ENCODE data around the gene SCTR.

The SCTR gene

GRCh38 chr2:119431976-119432850, 92.1 kb downstream of the SCTR start:
- no peak for DNase-seq (ENCODE audit: extremely low read depth in 1 of 2, low read depth in 1 of 2)

- no peak for DNase-seq (ENCODE audit: extremely low read depth in 1 of 2, low read depth in 1 of 2)
Observed at GRCh38 chr2:119431155-119431975, 92.9 kb downstream of the SCTR start, which contains the start of gene TMEM37. Gene TMEM37, plus strand, starts transcription at chr2:119431854. Its CDS starts 50 bp downstream, at chr2:119431904.

- DNase-seq (ENCODE audit: extremely low read depth in 1 of 2, low read depth in 1 of 2) = no peak
Observed at GRCh38 chr2:119430023-119430498, 94.2 kb downstream of the SCTR start.

- no peak for DNase-seq (ENCODE audit: extremely low read depth in 1 of 2, low read depth in 1 of 2)
Observed at GRCh38 chr2:119429225-119429981, 94.9 kb downstream of the SCTR start.

GRCh38 chr2:119428488-119429224, 95.6 kb downstream of the SCTR start:
- no peak for DNase-seq (ENCODE audit: extremely low read depth in 1 of 2, low read depth in 1 of 2)

- no peak for DNase-seq (ENCODE audit: extremely low read depth in 1 of 2, low read depth in 1 of 2)
Observed at GRCh38 chr2:119427756-119428155, 96.5 kb downstream of the SCTR start.

GRCh38 chr2:119426801-119427395, 97.4 kb downstream of the SCTR start:
- DNase-seq (ENCODE audit: extremely low read depth in 1 of 2, low read depth in 1 of 2) = no peak

GRCh38 chr2:119426396-119426675, 97.9 kb downstream of the SCTR start:
- no peak for DNase-seq (ENCODE audit: extremely low read depth in 1 of 2, low read depth in 1 of 2)

- no peak for DNase-seq (ENCODE audit: extremely low read depth in 1 of 2, low read depth in 1 of 2)
Observed at GRCh38 chr2:119425620-119426395, 98.5 kb downstream of the SCTR start.

- DNase-seq (ENCODE audit: extremely low read depth in 1 of 2, low read depth in 1 of 2) = no peak
Observed at GRCh38 chr2:119425119-119425405, 99.2 kb downstream of the SCTR start.

GRCh38 chr2:119424284-119425118, 99.8 kb downstream of the SCTR start:
- DNase-seq (ENCODE audit: extremely low read depth in 1 of 2, low read depth in 1 of 2) = no peak

- no peak for DNase-seq (ENCODE audit: extremely low read depth in 1 of 2, low read depth in 1 of 2)
Observed at GRCh38 chr2:119423811-119424210, 100.5 kb downstream of the SCTR start.

GRCh38 chr2:119423108-119423444, 101.2 kb downstream of the SCTR start:
- no peak for DNase-seq (ENCODE audit: extremely low read depth in 1 of 2, low read depth in 1 of 2)

GRCh38 chr2:119422360-119423107, 101.7 kb downstream of the SCTR start:
- DNase-seq (ENCODE audit: extremely low read depth in 1 of 2, low read depth in 1 of 2) = no peak

- DNase-seq (ENCODE audit: extremely low read depth in 1 of 2, low read depth in 1 of 2) = no peak
Observed at GRCh38 chr2:119421741-119422140, 102.5 kb downstream of the SCTR start.

- DNase-seq (ENCODE audit: extremely low read depth in 1 of 2, low read depth in 1 of 2) = no peak
Observed at GRCh38 chr2:119421304-119421703, 103.0 kb downstream of the SCTR start.

- DNase-seq (ENCODE audit: extremely low read depth in 1 of 2, low read depth in 1 of 2) = no peak
Observed at GRCh38 chr2:119419803-119420508, 104.3 kb downstream of the SCTR start.

Measured in stimulated activated CD8-positive, alpha-beta memory T cell treated with anti-CD3 and anti-CD28 coated beads, Interleukin-7, amount 100 ng/mL, for 48 hours (primary cell).